HG03196 (cell line): ENCODE data around the gene OTULINL.

Experiments used
- ATAC-seq: cut with Tn5 transposase; IDR thresholded peaks from one replicate; pipeline ENCODE4 v1.9.1; 2021; ENCODE audit not compliant: unreplicated experiment

OTULINL gene

DNA sequence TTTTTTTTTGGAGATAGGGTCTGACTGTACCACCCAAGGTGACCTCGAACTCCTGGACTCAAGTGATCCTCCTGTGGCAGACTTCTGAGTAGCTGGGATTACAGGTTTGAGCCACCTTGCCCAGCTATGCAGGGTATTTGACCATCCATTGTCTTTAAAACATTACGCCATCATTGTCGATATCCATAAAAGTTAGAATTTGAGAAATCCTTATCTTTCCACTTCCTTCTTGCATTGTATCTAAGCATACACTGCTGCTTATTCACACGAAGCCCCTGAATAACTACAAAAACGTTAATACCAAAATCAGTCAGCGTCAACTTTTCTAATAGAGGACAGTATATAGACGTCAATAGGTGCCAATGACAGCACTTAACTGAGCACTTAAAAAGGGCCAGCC, 5.4 kb upstream of the OTULINL start:
- no peak for ATAC-seq

DNA sequence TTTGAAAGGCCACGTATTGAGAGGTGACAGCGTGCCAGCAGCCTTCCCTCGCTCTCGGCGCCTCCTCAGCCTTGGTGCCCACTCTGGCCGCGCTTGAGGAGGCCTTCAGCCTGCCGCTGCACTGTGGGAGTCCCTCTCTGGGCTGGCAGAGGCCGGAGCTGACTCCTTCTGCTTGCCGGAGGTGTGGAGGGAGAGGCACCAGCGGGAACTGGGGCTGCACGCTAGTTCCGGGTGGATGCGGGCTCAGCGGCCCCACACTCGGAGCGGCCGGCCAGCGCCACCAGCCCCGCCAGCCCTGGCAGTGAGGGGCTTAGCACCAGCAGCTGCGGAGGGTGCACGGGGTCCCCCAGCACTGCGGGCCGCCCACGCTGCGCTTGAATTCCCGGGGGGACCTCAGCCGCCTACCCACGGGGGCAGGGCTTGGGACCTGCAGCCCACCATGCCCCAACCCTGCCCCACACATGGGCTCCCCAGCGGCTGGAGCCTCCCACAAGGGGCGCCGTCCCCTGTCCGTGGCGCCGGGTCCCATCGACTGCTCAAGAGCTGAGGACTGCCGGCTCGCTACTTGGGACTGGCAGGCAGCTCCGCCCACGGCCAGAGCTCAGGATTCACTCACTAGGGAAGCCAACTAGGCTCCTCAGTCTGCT, 4.4 kb upstream of the OTULINL start:
- ATAC-seq, result no peak

DNA sequence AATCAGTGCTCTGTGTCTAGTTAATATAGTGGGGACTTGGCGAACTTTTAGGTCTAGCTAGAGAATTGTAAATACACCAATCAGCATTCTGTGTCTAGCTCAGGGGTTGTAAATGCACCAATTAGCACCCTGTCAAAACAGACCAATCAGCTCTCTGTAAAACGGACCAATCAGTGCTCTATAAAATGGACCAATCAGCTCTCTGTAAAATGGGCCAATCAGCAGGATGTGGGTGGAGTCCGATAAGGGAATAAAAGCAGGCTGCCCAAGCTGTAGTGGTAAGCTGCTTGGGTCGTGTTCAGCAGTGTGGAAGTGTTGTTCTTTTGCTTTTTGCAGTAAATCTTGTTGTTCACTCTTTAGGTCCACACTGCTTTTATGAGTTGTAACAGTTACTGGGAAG, 3.6 kb upstream of the OTULINL start:
- ATAC-seq, result no peak

GRCh38 chr5:14579246-14579645, 2.3 kb upstream of the OTULINL start:
- ATAC-seq, result no peak

DNA sequence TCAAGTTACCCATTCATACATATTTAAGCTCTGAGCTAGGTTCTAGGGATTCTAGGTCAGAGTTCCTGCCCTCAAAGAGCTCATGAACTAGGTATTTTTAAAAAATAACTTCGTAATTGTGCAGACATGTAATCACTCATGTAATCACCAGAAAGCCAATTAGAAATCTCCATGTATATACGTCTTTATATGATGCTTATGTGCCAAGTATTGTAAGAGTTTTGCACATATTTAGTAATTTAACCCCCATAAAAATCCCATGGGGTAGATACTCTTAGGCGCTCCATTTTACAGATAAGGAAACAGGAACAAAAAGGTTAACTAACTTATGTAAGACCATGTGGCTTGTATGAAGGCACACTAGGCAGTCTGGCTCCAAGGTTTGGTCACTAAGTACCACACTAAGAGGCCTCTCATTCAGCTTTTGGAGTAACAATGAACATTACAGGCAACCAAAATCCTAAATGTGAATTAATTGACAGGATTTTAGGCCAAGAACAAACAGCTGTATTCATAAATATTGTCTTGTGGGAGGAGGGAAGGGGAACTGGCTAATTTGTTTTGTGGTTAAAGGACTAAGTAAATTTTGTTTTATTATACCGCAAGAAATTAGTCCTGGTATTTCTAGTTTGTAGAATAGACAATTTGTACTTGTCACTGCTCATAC, 1.7 kb upstream of the OTULINL start:
- ATAC-seq, result no peak

DNA sequence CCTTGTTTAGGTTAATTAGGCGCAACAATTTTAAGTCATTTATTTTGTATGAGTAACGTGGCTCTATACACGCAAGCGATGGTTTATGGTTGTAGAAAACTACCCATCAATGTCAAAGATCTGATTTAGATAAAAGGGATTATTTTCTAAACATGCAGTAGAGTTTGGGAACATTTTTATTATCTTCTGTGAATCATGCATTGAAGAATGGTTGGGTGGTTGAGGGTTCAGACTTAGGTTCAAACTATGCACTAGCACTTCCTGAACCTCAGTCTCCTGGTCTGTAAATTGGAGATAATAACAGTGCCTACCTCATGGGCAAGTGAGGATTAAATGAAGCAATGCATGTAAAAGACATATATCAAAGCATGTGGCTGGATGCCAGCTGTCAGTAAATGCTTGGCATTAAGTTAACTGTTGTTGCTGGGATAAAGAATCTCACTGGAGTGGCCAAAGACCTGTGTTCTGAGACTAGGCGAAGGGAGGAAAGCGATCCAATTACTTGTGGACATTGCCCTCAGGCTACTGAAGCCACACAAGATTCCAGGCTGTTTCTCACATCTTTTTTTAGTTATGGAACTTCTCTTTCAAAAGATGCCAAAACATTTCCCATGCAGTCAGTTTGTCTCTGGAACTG, 1.1 kb upstream of the OTULINL start:
- no peak for ATAC-seq

- peak; percentile 66 for ATAC-seq
Measured at GRCh38 chr5:14581891-14582796, 552 bp downstream of the OTULINL start.

DNA sequence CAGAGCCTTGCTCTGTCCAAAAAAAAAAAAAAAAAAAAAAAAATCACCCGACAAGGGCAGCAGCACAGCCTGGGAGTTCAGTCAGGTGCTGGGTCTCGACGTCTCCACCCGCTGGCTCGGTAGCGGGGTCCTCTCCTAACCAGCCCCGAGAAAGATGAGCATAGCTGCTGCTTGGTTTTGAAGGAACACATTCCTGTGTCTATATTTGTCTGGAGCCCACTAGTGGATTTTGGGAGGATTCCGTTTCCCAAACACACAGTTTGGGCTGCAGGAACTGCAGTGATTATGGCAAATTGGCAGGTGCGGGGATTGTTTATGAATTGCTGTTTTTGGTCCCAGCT, 1.2 kb downstream of the OTULINL start:
- no peak for ATAC-seq

DNA sequence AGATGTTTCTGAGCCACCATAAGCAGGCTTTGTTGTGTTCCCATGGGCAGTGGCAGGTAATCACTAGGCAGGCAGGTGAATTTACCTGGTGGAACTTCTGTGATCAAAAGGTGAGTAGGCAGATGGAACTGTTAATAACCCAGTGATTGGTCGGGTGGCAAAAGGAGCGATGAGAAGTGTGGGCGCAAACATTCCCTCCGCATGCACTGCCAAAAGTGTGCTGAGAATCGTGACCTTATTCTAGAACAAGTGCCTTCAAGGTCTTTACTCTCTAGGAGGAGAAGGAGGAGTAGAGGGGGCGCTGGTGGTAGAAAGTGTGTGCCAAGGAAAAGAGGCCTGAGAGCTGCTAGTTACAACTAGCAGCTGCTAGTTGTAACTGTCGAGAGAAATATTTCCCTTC, 3.3 kb downstream of the OTULINL start:
- ATAC-seq, result no peak

GRCh38 chr5:14587150-14587549, 5.6 kb downstream of the OTULINL start:
- no peak for ATAC-seq

GRCh38 chr5:14588145-14588544, 6.6 kb downstream of the OTULINL start:
- ATAC-seq, result no peak

- ATAC-seq, result no peak
Measured at GRCh38 chr5:14588758-14589543, 7.4 kb downstream of the OTULINL start.

- no peak for ATAC-seq
Measured at GRCh38 chr5:14590949-14591348, 9.4 kb downstream of the OTULINL start.

GRCh38 chr5:14591548-14591947, 10.0 kb downstream of the OTULINL start:
- ATAC-seq, result no peak

DNA sequence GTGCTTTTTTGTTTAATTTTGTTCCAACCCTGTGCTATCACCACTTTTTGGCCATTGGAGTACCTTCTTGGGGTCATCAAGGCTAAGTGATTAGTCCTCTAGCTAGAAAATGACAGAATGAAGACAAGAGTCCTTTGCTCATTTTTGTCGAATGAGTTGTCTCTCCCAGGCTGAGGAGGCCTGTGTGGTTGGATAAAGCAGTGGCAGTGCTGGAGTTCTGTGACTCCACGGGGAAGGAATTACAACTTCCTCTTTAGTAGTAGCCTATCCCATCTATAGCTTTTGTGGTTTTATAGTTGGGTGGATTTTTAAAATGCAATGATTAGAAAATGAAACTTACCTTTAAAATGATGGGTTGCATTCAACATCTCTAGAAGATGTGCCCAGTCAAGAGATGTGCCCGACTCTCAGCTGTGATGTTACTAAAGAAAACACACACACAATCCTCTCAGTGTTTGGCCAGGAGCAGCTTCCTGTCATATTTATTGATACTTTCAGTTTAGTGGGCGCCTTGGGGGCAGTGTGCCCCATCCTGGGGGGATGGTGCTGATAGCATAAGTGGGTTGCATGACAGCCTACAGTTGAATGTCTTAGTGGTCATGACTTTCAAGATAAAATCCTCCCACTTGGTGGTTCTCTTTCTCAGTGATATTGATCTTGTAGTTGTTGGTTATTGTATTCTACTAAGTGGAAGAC, 11.9 kb downstream of the OTULINL start:
- ATAC-seq, result no peak

GRCh38 chr5:14594378-14595074, 12.9 kb downstream of the OTULINL start:
- ATAC-seq, result no peak

DNA sequence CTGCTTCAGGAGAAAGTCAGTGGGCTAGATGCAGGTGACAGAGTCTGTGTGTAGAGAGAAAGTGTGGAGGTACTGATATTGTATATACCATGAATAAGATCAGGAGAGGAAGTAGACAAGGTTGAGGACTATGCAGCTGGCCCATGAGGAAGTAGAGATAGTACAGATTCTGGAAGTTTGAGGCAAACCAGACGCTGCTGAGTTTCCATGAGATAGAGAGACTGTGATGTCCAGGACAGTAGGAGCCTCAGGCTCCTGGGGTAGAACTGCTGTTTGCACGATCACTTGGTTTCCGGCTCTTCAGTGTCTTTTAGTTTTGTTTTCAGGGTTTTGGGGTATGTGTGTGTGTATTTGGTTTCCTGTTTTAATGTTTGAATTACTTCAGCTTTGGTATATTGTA, 13.6 kb downstream of the OTULINL start:
- ATAC-seq, result peak; percentile 73

- ATAC-seq, result no peak
Measured at GRCh38 chr5:14595891-14596290, 14.3 kb downstream of the OTULINL start.

- no peak for ATAC-seq
Measured at GRCh38 chr5:14597080-14597479, 15.5 kb downstream of the OTULINL start.

GRCh38 chr5:14598225-14598624, 16.6 kb downstream of the OTULINL start:
- no peak for ATAC-seq
